A673 (cell line): ENCODE measurements around the gene DAPK3. TPM values are rescaled to one million over a fixed set of nuclear protein-coding genes. Genes with fewer than 3 reads are reported as not detected.

Experiments used
- BruUV-seq: library from RNA; stranded (reverse); fragments of 400-500 nt; replicated peaks from 2 replicates; lab custom pipeline; 2021; lab: Mats Ljungman, UMichigan
- CTCF ChIA-PET: fragments of 300-600 bp; sonication (Branson Sonifier 250); formaldehyde crosslinking; loops from one replicate; lab custom pipeline; 2022; ENCODE audit warnings: antibody characterized with exemption; lab: Charles Lee
- POLR2A ChIA-PET: fragments of 300-600 bp; sonication (Branson Sonifier 250); formaldehyde crosslinking; loops from one replicate; lab custom pipeline; 2022; ENCODE audit warnings: antibody characterized with exemption; ENCODE audit not compliant: low non-redundant PET; lab: Charles Lee
- DNase-seq: peaks from one replicate; pipeline ENCODE4 v3.0.0-alpha.2; 2015; ENCODE audit warnings: low spot score
- H3K27ac ChIP-seq: fragments of 200-600 bp; sonication (generic); 2 replicates; pipeline ENCODE4 v1.5.1; 2016; ENCODE audit warnings: mixed run types, low read depth, mild to moderate bottlenecking, mixed read lengths, antibody characterized with exemption, low read length; ENCODE audit not compliant: poor library complexity, severe bottlenecking
- H3K27me3 ChIP-seq: fragments of 200-600 bp; sonication (generic); replicated peaks from 2 replicates; pipeline ENCODE4 v1.6.1; 2017; ENCODE audit warnings: mixed run types, low read depth, mild to moderate bottlenecking, mixed read lengths, antibody characterized with exemption, low read length; ENCODE audit not compliant: insufficient read depth, poor library complexity
- H3K36me3 ChIP-seq: fragments of 200-600 bp; sonication (generic); 2 replicates; pipeline ENCODE4 v1.6.1; 2016; ENCODE audit warnings: mixed run types, mild to moderate bottlenecking, mixed read lengths, antibody characterized with exemption, low read length; ENCODE audit not compliant: insufficient read depth, poor library complexity, severe bottlenecking
- H3K4me1 ChIP-seq: fragments of 200-600 bp; sonication (generic); 2 replicates; pipeline ENCODE4 v1.6.1; 2017; ENCODE audit warnings: mixed run types, mild to moderate bottlenecking, mixed read lengths, antibody characterized with exemption, low read length; ENCODE audit not compliant: insufficient read depth, poor library complexity, severe bottlenecking
- H3K4me3 ChIP-seq: fragments of 200-600 bp; sonication (generic); 2 replicates; pipeline ENCODE4 v1.5.1; 2016; ENCODE audit warnings: low read depth, mixed run types, mild to moderate bottlenecking, mixed read lengths, low read length; ENCODE audit not compliant: poor library complexity, severe bottlenecking
- H3K9me3 ChIP-seq: fragments of 200-600 bp; sonication (generic); 2 replicates; pipeline ENCODE4 v1.6.1; 2016; ENCODE audit warnings: mixed run types, low read depth, mild to moderate bottlenecking, mixed read lengths, antibody characterized with exemption, low read length; ENCODE audit not compliant: poor library complexity, severe bottlenecking
- CTCF ChIP-seq: fragments of 300-800, 200-600 bp; sonication (generic); conservative IDR thresholded peaks from 2 replicates; pipeline ENCODE4 v1.5.1; 2017; ENCODE audit warnings: low read depth, mild to moderate bottlenecking, antibody characterized with exemption, low read length, moderate library complexity, mixed read lengths
- EZH2 ChIP-seq: fragments of 200-600 bp; sonication (generic); IDR thresholded peaks from 2 replicates; pipeline ENCODE4 v1.6.1; 2017; ENCODE audit warnings: borderline replicate concordance, low read depth, mild to moderate bottlenecking, mixed read lengths, antibody characterized with exemption, low read length; ENCODE audit not compliant: poor library complexity, severe bottlenecking
- intact Hi-C: fragments of 100-400 bp; cut with micrococcal nuclease; formaldehyde crosslinking; loops from one replicate; pipeline ENCODE4 v1.10.0; 2022; ENCODE audit not compliant: unreplicated experiment
- total RNA-seq: library from RNA; stranded (reverse); gene quantifications from 2 replicates; pipeline ENCODE4 v1.2.3, GENCODE V29; 2021

The DAPK3 gene
- total RNA-seq, 1 experiment from 2014 or later, result 65.9 TPM

- Histone ChIP-seq H3K27me3 (no peaks in the 10 kb centered on the region), H3K4me1 (no peaks in the 10 kb centered on the region), H3K4me3 (no peak overlapping the region), H3K36me3 (no peaks in the 10 kb centered on the region), H3K9me3 (peaks cover 4% of the 10 kb centered on the region), H3K27ac (no peak overlapping the region)
- ChIA-PET POLR2A (no interaction called here), CTCF (no interaction called here)
- intact Hi-C loops, result no loop called here
- no TSS peak for BruUV-seq
- TF ChIP-seq EZH2, result no peak
- TF ChIP-seq CTCF, result no peak
- no peak for DNase-seq
Measured at GRCh38 chr19:3923912-3924311, 47.0 kb downstream of the DAPK3 start.

GRCh38 chr19:3923096-3923758 lies 47.7 kb downstream of the DAPK3 start:
- DNase-seq, result no peak
- no peaks in the 10 kb centered on the region for H3K27me3 ChIP-seq
- H3K9me3 ChIP-seq, result peaks cover 4% of the 10 kb centered on the region
- H3K36me3 ChIP-seq, result no peaks in the 10 kb centered on the region
- H3K4me1 ChIP-seq, result no peaks in the 10 kb centered on the region
- H3K27ac ChIP-seq, result no peak overlapping the region
- CTCF ChIA-PET, result no interaction called here
- TF ChIP-seq CTCF (no peak), EZH2 (no peak)
- POLR2A ChIA-PET, result no interaction called here
- no peak overlapping the region for H3K4me3 ChIP-seq
- intact Hi-C loops, result no loop called here
- BruUV-seq, result no TSS peak

- H3K27ac ChIP-seq, result no peak overlapping the region
- H3K4me3 ChIP-seq, result no peak overlapping the region
- ChIA-PET POLR2A (no interaction called here), CTCF (no interaction called here)
- no peaks in the 10 kb centered on the region for H3K27me3 ChIP-seq
- peaks cover 4% of the 10 kb centered on the region for H3K9me3 ChIP-seq
- H3K4me1 ChIP-seq, result no peaks in the 10 kb centered on the region
- no TSS peak for BruUV-seq
- TF ChIP-seq EZH2, result no peak
- TF ChIP-seq CTCF, result no peak
- intact Hi-C loops, result no loop called here
- H3K36me3 ChIP-seq, result no peaks in the 10 kb centered on the region
- no peak for DNase-seq
Measured at GRCh38 chr19:3919793-3920192, 51.1 kb downstream of the DAPK3 start.
